Measurements from ENCODE around the gene SERPINA12.
"Not testable (repeated sequence)": the region's sequence is repeated elsewhere in the genome, so short reads cannot be mapped to it uniquely, and the experiment has no call there.

Gene SERPINA12

DNA sequence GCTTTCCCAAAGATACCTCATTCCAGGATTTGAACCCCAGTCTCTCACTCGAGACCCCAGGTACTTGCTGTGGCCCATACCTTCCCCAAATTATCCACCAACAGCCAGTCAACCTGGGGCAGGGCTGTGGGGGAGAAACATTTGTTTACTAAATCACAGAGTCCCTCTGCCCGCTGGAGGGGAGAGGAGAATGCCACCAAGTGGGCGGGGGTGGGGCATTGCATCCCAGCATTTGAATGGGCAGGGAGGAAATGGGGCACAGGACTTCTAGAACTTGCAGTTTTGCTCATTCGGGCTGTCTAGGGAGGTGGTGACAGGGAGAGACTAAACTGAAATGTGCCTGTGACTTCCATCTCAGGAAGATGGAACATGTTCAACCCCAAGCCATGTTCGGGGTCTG lies 22.4 kb downstream of the SERPINA12 start:
- DNase-seq: no peak

DNA sequence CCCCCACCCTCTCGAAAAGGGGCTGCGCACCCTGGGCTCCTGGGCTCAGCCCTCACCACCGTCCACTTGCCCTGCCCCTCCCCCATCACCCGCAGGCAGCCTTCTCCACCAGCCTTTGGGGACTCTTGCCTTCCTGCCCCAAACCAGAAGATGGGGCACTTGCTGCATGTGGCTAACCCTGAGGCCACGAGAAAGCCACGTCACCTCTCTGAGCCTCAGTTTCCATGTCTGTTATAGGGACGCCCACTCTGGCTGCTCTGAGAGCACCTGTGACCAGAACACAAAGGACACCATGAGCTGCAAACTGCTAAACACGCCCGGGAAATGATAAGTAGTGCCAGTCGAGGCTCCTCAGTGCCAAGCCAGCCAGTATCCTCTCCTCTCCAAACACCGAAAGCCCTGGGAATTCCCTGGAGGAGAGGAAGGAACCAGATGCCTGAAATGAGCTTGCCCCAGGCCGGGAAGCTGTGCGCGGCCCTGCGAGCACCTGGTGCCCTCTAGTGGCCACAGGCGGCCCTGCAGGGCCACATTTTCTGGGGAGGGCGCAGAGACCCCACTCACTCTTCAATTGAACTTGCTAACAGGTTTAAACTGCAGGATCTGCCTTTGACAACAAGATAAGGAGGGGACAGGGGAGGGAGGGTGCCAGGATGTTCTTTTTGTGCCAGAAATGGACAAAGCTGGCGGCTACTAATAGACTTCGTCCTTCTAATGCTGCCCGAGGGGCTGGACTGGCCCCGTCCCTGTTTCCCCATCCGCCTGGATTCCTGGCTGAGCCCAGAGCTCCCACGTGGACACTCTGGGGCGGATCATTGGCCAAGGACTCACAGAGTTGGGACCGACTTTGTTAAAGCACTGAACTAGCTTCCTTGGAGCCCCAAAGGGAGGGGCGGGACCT lies 23.1 kb downstream of the SERPINA12 start:
- DNase-seq: no peak

DNA sequence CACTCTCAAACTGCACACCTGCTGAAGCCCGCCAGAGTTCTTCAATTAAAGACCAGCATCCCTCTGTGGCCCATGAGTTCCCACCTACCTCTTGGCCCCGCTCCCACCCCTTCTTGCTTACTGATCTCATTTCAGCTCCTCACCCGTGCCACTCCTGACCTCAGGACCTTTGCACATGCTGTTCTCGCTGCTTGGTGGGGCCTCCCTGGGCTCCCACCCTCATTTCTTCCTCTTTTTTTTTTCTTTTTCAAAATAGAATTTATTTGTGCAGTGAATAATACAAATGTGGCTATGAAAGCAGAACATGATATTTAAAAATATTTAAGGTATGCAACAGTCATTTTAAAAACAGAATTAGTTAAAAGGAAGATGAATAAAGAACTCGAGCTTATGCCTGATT lies 24.8 kb downstream of the SERPINA12 start:
- no peak for DNase-seq

DNA sequence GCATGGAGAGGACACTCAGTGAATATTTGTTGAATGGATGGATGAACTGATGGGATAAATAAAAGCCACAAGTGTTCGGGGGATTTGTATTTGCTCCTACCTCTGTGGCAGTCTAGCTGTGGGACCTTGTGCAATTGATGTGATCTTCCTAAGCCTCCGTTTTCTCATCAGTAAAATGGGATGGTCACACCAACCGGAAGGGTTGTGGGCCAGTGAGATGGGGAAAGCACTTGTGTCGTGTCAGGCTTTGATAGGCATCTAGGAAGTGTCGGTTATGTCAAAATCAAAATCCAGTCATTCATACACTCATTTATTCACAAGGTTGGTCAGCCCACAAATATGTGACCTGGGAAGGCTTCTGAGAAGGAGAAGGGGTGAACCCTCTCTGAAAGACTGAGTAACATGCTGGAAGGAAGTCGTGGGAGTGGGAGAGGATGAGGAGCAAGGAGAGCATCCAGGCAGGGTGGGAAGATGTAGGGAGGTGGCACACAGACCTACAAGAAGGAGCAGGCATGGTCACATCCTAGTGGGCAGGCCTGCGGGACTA lies 25.5 kb downstream of the SERPINA12 start:
- DNase-seq: no peak

DNA sequence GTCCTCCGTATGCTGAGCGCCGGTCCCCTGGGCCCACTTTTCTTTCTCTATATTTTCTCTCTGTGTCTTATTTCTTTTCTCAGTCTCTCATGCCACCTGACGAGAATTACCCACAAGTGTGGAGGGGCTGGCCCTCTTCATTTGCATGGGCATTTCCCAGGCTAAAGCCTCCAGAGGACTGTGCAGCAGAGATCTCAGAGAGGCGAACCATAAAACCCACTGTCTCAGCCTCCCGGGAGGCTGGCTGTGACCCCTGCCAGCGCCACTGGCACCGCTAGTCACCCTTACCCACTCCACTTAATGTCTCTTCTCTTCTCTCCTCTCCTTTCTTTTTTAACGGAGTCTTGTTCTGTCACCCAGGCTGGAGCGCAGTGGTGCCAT lies 26.2 kb downstream of the SERPINA12 start:
- DNase-seq: no peak

DNA sequence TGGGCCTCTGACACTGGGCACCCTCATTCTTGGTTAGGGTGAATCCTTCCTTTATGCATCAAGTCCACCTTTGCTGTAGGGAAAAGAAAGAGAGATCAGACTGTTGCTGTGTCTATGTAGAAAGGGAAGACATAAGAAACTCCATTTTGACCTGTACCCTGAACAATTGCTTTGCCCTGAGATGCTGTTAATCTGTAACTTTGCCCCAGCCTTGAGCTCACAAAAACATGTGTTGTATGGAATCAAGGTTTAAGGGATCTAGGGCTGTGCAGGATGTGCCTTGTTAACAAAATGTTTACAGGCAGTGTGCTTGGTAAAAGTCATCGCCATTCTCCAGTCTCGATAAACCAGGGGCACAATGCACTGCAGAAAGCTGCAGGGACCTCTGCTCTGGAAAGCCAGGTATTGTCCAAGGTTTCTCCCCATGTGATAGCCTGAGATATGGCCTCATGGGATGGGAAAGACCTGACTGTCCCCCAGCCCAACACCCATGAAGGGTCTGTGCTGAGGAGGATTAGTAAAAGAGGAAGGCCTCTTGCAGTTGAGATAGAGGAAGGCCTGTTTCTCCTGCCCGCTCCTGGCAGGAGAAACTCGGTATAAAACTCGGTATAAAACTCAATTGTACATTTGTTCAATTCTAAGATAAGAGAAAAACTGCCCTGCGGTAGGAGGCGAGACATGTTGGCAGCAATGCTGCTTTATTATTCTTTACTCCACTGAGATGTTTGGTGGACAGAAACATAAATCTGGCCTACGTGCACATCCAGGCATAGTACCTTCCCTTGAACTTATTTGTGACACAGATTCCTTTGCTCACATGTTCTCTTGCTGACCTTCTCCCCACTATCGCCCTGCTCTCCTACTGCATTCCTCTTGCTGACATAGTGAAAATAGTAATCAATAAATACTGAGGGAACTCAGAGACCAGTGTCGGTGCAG lies 26.9 kb downstream of the SERPINA12 start:
- DNase-seq: not testable (repeated sequence)

DNA sequence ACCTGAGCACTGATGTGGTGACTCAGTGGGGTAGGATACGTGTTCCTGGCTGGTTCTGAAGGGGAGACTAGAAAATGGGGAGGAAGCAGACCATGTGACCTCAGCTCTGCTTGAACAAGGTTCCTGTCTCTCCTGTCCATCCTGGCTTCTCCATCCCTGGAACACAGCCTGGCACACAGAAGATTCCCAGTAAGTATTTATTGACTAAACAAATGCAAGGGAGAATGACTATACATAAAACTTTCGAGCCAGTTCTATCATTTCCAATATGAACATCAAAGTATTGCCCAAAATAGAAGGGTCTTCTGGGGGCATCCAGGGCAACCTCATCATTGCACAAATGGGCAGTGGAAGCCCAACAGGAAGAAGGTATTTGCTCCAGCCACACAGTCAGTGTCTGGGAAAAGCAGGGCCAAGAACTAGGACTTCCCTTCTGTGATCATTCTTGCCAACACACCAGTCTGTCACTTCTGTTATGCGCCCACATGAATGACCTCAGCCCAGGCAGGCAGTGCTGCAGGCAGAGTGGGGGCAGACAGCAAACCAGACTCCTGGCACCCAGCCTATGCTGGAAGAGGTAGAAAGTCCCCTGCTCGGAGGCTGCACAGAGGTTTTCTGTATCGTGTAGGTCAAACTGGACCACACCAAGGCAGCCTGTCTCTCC lies 27.7 kb downstream of the SERPINA12 start:
- DNase-seq: no peak

DNA sequence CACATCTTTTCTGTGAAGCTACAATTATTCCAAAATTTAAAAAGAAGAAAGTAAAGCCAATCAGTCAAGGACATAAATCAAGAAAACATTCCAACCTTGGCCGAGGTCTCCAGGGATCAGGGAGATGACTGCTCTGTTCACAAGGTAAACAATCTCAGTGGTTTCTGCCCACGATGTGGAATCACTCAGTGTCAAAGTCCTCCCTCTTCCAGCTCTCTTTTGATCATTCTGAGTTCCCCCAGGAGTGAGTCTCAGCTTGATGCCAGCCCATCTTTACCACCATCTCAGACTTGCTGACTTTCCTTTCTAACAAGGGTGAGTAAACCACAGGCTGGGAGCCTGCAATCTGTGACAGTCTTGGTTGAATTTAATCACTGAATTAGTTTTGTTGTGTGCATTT lies 28.5 kb downstream of the SERPINA12 start:
- DNase-seq: no peak

DNA sequence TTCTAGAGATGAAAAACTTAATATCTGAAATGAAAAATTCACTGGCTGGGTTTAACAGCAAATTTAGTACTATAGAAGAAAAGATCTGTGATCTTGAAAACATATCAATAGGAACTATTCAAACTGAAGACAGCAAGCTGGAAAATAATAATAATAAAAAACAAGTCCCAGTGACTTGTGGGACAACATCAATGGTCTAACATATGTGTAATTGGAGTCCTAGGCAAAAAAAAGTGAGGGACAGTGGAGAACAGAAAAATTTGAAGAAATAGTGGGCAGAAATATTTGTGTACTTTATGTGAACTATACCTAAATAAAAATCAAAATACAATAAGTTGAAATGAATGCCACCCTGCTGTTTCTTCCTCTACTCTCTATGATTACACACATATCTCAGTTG lies 30.8 kb downstream of the SERPINA12 start:
- DNase-seq: no peak

DNA sequence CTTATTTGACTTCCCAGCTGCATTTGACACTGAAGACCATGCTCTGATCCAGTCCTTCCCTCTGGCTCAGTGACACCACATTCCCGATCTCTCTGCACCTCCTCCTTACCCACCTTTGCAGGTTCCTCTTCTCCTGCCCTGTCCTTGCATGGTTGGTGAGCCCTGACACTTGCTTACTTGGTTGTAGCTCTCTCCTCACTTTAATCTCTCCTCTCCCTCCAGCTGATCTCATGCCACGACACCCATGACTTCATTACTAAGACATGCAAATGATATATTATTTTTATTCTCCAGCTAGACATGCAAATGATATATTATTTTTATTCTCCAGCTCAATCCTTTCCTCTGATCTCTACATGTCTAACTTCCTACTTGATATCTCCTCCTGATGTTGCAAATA lies 33.2 kb downstream of the SERPINA12 start, which contains the start of gene SERPINA9:
TSS of gene SERPINA9 (minus strand) at position 175 of the 400 bp plus-strand sequence. CDS start 6,357 bp downstream, outside the sequence.
- DNase-seq: no peak

DNA sequence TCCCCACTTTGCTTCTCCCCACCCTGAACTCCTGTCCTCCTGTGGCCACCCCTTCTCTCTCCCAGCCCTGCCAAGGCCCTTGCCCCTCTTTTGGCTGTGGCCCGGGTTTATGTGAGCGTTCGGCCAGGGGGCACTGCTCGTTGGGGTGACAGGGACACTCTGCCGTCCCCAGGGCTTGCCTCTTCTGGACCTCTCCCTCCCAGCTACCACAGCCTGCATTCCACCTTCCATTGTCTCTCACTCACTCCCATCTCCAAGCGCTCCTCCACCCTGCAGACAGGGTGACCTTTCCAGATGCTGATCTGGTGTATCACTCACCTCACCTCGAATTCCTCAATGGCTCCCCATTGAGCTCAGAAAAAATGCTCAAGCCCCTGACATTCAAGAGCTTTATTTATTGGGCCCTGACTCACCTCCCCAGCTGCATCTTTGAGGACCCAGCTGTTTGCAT lies 34.7 kb downstream of the SERPINA12 start:
- DNase-seq: no peak

DNA sequence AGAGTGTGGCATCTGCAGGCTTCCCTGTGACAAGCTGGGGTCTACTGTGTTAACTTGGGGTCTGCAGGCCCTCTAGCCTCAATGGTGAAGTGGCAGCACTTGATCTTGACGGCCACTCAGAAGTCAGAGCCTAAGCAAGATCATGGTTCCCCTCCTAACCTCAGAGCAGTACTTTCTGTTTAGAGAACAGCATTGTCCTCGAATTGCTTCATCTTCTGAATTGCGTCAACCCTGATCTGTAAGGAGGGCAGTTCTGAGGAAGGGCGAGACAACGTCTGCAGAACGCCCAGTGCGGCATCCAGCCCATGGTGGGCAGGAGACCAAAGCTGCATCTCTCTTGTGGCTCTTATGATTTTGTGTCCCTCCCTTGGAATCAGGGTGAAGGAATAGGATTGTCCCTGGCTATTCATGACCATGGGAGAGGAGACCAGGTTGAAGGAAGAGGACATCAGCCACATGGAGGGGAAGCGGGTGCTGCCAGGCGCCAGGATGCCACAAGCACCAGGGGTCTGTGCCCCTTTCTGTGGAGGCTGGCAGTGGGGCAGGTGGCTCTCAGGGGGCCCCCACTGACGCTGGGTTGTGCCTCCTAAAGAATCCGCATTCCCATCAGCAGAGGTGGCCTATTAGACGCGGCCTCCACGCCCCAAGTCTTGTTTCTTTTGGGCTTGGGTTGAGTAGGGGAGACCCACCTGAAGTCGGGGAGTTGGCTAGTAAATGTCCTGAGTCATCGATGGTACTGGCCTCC lies 35.4 kb downstream of the SERPINA12 start:
- no peak for DNase-seq

DNA sequence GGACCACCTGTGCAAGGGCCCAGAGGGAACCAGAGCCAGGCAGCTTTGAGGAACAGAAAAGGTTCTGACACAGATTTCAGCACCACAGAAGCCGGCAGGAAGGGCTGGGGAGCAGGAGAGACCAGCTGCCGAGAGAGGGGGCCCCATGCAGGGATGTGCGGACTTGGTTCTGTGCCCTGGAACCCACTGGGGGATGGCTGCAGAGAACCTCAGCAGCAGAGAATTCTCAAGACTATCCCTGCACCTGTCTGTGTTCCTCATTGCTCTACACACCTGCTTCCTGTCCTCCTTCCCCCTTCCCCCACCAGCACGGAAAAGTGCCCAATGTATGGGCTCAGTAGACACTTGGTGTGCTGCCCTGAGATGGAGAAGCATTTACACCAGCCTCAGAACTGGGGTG lies 36.4 kb downstream of the SERPINA12 start:
- DNase-seq: no peak

DNA sequence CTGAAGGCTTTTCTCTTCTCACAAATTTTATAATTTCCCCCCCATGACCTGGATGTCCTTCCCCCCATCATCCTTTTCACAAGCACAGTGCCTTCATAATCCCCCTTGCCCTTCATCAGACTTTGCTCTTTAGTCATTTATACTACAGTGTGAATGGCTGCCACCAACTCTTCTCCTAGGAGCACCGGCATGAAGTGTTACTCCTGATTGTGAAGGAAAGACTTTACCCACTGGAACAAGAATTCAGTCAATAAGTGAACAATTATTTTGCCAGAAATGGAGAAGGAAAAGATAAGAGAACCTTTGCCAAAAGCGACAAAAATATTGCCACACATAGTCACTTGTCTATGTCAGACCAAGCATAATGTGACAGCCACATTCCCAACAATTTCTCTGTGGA lies 38.2 kb downstream of the SERPINA12 start:
- no peak for DNase-seq

DNA sequence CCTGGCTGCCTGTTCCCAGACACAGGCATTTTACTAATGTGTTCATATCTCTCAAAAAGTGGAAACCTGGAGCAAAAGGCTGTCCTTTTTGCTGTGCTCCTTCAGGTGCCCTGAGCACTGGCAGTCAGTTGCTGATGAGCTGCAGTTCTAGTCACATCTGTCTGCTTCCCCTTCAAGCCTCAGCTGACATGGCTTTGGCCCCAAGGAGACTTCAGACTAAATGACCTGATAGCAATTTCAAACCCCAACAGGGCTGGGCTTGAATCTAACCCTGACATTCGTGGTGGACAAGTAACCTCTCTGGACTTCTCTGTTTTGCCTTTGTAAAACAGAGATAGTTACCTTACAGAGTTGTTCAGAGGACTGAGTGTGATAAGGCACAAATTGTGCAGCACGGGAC lies 39.0 kb downstream of the SERPINA12 start:
- no peak for DNase-seq

DNA sequence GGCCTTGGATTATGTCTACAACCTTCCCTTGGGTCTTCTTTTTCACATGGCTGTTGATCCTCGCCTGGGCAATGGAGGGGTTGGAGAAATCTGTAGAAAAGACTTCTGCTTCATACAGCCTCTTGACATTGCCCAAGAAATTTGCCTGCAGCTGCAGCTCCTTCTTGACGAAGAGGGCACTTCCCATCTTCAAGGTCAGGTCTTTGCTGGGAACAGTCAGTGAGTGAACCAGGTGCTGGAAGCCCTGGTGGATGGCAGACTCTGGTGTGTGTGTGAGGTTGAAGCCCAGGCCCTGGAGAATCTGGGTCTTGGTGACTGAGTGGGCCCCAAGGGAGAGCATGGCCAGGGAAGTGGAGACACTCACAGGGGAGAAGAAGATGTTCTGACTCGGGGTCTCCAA lies 40.0 kb downstream of the SERPINA12 start:
- DNase-seq: no peak

DNA sequence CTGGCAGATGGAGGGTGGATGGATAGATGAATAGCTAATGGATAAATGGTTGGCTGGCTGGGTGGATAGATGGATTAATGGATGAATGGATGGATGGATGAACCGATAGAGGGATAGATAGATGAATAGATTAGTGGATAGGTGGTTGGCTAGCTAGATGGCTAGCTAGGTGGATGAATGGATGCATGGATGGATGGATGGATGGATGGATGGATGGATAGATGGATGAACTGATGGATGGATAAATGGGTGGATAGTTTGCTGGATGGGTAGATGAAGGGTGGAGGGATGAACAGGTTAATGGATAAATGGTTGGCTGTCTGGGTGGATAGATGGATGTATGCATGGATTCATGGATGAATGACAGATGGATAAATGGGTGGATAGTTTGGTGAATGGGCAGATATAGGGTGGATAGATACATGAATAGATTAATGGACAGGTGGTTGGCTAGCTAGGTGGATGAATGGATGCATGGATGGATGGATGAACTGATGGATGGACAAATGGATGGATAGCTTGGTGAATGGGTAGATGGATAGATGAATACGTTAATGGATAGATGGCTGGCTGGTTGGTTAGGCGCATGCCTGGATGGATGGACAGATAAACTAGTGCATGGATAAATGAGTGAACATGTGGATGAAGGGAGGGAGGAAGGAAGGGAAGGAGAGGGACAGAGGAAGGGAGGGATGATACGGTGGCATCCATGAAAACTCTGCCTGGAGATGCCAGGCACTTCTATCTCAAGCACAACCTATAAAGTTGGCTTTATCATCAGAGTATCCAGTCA lies 41.3 kb downstream of the SERPINA12 start:
- DNase-seq: no peak

DNA sequence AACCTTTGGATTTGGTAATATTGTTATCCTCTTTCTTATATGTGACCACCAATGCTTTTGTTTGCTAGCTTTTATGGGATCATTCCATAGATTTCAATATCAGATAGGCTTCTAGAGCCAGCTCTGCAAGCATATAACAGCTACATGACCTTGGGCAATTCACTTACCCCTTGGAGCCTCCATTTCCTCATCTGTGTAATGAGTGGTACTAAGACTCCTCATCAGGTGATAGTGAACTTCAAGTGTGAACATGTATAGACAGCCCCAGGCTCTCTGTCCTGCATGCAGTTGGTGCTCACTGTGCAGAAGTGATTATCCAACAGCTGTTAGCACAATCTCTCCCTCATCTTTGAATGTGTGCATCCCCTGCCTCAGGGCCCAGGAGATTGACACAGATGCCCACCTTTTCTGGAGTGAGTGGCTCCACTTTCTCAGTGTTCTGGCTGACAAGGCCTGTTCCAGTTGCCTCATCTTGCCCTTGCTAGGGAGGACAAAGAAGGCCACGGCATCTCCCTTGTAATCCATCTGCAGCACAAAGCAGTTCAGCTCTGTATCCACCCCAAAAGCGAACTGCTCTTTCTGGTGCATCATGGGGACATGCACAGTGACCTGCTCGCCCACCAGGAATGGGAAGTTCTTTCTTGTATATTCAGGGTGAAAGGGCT lies 42.4 kb downstream of the SERPINA12 start:
- no peak for DNase-seq

DNA sequence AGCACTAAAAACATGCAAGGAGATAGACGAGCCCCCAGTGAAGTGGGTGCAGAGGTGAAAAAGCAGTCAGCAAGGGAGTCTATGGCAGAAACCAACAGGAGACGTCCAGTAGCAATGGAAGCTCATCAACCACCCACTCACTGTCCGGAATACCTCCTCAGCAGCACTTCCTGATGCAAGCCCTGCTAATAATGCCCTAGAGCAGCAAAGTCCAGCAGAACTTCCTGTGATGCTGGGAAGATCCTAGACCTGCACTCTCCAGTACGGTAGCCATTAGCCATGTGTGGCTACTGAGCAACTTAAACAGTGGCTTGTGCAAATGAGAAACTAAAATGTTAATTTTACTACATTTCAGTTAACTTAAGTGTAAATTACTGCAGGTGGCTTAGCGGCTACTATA lies 44.2 kb downstream of the SERPINA12 start:
- no peak for DNase-seq

DNA sequence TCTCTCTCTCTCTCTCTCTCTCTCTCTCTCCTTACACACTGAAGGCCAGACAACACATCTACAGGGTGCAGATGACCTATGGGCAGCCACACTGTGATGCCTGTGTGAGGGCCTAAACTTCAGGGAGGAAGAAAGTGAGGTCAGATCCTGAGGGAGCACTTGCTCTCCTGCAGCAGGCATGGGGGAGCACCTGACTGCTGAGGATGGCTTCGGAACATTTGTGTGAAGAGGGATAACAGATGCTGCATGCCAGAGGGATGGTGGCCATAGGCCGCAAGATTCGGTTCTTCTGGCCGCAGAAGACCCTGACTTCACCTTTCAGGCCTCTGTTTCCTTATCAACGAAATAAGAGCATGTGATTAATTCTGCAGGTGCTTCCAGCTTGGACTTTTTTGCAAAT lies 45.0 kb downstream of the SERPINA12 start:
- no peak for DNase-seq
